Measurements from ENCODE around the gene MGAT5.

MGAT5 gene

GRCh38 chr2:134256956-134257355 is 3.1 kb downstream of the MGAT5 start:
- no peak for DNase-seq (ENCODE audit: low read depth, low spot score)

GRCh38 chr2:134257509-134257908 is 3.6 kb downstream of the MGAT5 start:
- no peak for DNase-seq (ENCODE audit: low read depth, low spot score)

- no peak for DNase-seq (ENCODE audit: low read depth, low spot score)
Measured at GRCh38 chr2:134257965-134258683, 4.3 kb downstream of the MGAT5 start.

GRCh38 chr2:134258684-134259388 is 5.0 kb downstream of the MGAT5 start:
- DNase-seq (ENCODE audit: low read depth, low spot score) = no peak

GRCh38 chr2:134259571-134259970 is 5.7 kb downstream of the MGAT5 start:
- DNase-seq (ENCODE audit: low read depth, low spot score) = no peak

GRCh38 chr2:134259994-134260393 is 6.1 kb downstream of the MGAT5 start:
- no peak for DNase-seq (ENCODE audit: low read depth, low spot score)

GRCh38 chr2:134260713-134261112 is 6.8 kb downstream of the MGAT5 start:
- no peak for DNase-seq (ENCODE audit: low read depth, low spot score)

GRCh38 chr2:134261398-134262131 is 7.7 kb downstream of the MGAT5 start:
- DNase-seq (ENCODE audit: low read depth, low spot score) = no peak

GRCh38 chr2:134262684-134263083 is 8.8 kb downstream of the MGAT5 start:
- no peak for DNase-seq (ENCODE audit: low read depth, low spot score)

GRCh38 chr2:134268265-134268664 is 14.4 kb downstream of the MGAT5 start:
- no peak for DNase-seq (ENCODE audit: low read depth, low spot score)

- no peak for DNase-seq (ENCODE audit: low read depth, low spot score)
Measured at GRCh38 chr2:134269230-134269629, 15.4 kb downstream of the MGAT5 start.

- DNase-seq (ENCODE audit: low read depth, low spot score) = no peak
Measured at GRCh38 chr2:134269972-134270735, 16.3 kb downstream of the MGAT5 start.

- no peak for DNase-seq (ENCODE audit: low read depth, low spot score)
Measured at GRCh38 chr2:134271758-134272157, 17.9 kb downstream of the MGAT5 start.

- DNase-seq (ENCODE audit: low read depth, low spot score) = no peak
Measured at GRCh38 chr2:134272806-134273205, 18.9 kb downstream of the MGAT5 start.

GRCh38 chr2:134273256-134273983 is 19.5 kb downstream of the MGAT5 start:
- no peak for DNase-seq (ENCODE audit: low read depth, low spot score)

GRCh38 chr2:134274121-134274520 is 20.2 kb downstream of the MGAT5 start:
- no peak for DNase-seq (ENCODE audit: low read depth, low spot score)

- no peak for DNase-seq (ENCODE audit: low read depth, low spot score)
Measured at GRCh38 chr2:134275058-134275862, 21.4 kb downstream of the MGAT5 start.

GRCh38 chr2:134276381-134277172 is 22.7 kb downstream of the MGAT5 start:
- DNase-seq (ENCODE audit: low read depth, low spot score) = no peak

GRCh38 chr2:134277223-134277622 is 23.4 kb downstream of the MGAT5 start:
- no peak for DNase-seq (ENCODE audit: low read depth, low spot score)

Measured in activated naive CD8-positive, alpha-beta T cell treated with anti-CD3 and anti-CD28 coated beads, Interleukin-2, amount 50 U/mL, for 16 hours (primary cell).